K562 (cell line): ENCODE measurements around the gene MASP1. TPM values are rescaled to one million over a fixed set of nuclear protein-coding genes. Genes with fewer than 3 reads are reported as not detected.

Experiments used
- ATAC-seq: fragments of 200-7000 bp; cut with Tn5 transposase; 3 replicates; pipeline ENCODE4 v1.9.1; 2020; ENCODE audit warnings: moderate library complexity
- BruUV-seq: library from RNA; stranded (reverse); fragments of 400-500 nt; replicated peaks from 2 replicates; lab custom pipeline; 2021; lab: Mats Ljungman, UMichigan
- CTCF ChIA-PET: fragments of 300-600 bp; formaldehyde crosslinking; extraction: SDS; loops from one replicate; lab custom pipeline; 2021; ENCODE audit warnings: low intra/inter-chr PET ratio; lab: Yijun Ruan, JAX
- POLR2A ChIA-PET: fragments of 300-600, 350-650 bp; sonication (Branson Sonifier 250); formaldehyde crosslinking; extraction: SDS; loops from one replicate; lab custom pipeline; 2021; ENCODE audit warnings: antibody characterized with exemption, inconsistent platforms; lab: Yijun Ruan, JAX
- DNase-seq, 4 experiments: peaks; one replicate each; pipeline versions ENCODE4 v3.0.0 to v3.0.0-alpha.2; 2011 to 2018; ENCODE audit warnings: low spot score in 3 of 4, mixed read lengths in 3 of 4; ENCODE audit errors: extremely low read depth in 1 of 4
- FAIRE-seq: peaks from 2 replicates; lab custom pipeline; 2011; peaks lifted over from hg19 to GRCh38; lab: Jason Lieb, UNC
- H2AFZ ChIP-seq: 2 replicates; pipeline ENCODE4 v1.6.0; 2011; ENCODE audit warnings: low read depth, low read length, control low read depth, inconsistent platforms
- H3K27ac ChIP-seq: fragments of 200-600 bp; 3 replicates; pipeline ENCODE4 v1.8.0; 2011; ENCODE audit warnings: low read depth, mild to moderate bottlenecking, control low read depth, inconsistent platforms, low read length, moderate library complexity, mixed read lengths; ENCODE audit errors: extremely low read depth
- H3K27me3 ChIP-seq, 2 experiments: fragments of 300-600 bp in 1 of 2; 2 replicates in 1 of 2; 3 replicates in 1 of 2; pipeline versions ENCODE4 v1.6.0 to v1.8.0; 2011; ENCODE audit warnings: inconsistent platforms in 2 of 2, low read length in 2 of 2, mild to moderate bottlenecking in 1 of 2, mixed read lengths in 1 of 2, moderate library complexity in 1 of 2; ENCODE audit not compliant: control insufficient read depth in 2 of 2, insufficient read depth in 2 of 2
- H3K36me3 ChIP-seq: fragments of 300-600 bp; 3 replicates; pipeline ENCODE4 v1.8.0; 2011; ENCODE audit warnings: mild to moderate bottlenecking, low read length, inconsistent platforms; ENCODE audit not compliant: control insufficient read depth, insufficient read depth
- H3K4me1 ChIP-seq, 2 experiments: fragments of 200-600 bp in 1 of 2; replicated peaks in 1 of 2; 2 replicates in 1 of 2; 3 replicates in 1 of 2; pipeline versions ENCODE4 v1.5.1 to v1.8.0; 2011; ENCODE audit warnings: inconsistent platforms in 2 of 2, low read length in 2 of 2, mild to moderate bottlenecking in 1 of 2, mixed read lengths in 1 of 2, moderate library complexity in 1 of 2; ENCODE audit not compliant: control insufficient read depth in 2 of 2, insufficient read depth in 2 of 2
- H3K4me2 ChIP-seq: 2 replicates; pipeline ENCODE4 v1.6.1; 2011; ENCODE audit warnings: low read length, control low read depth, inconsistent platforms, mixed read lengths; ENCODE audit not compliant: insufficient read depth
- H3K4me3 ChIP-seq: fragments of 200-600 bp; sonication (generic), shearing (Covaris generic); 2 replicates; pipeline ENCODE4 v1.5.1; 2016; ENCODE audit warnings: control low read depth, inconsistent platforms
- H3K79me2 ChIP-seq: fragments of 200-600 bp; 3 replicates; pipeline ENCODE4 v1.8.0; 2011; ENCODE audit warnings: low read length, inconsistent platforms; ENCODE audit not compliant: control insufficient read depth, insufficient read depth
- H3K9ac ChIP-seq, 2 experiments: 2 replicates each; pipeline versions ENCODE4 v1.6.0 to v1.6.1; 2011; ENCODE audit warnings: low read depth in 2 of 2, low read length in 2 of 2, control low read depth in 1 of 2, inconsistent platforms in 1 of 2, mild to moderate bottlenecking in 1 of 2, mixed read lengths in 1 of 2; ENCODE audit not compliant: insufficient read depth in 1 of 2
- H3K9me1 ChIP-seq: one replicate; pipeline ENCODE4 v1.6.0; 2011; ENCODE audit warnings: inconsistent platforms, mild to moderate bottlenecking, low read length, moderate library complexity; ENCODE audit not compliant: control insufficient read depth, insufficient read depth
- H3K9me3 ChIP-seq: replicated peaks from 2 replicates; pipeline ENCODE4 v1.5.1; 2011; ENCODE audit warnings: low read depth, low read length, inconsistent platforms; ENCODE audit not compliant: control insufficient read depth, insufficient read depth
- H4K20me1 ChIP-seq: replicated peaks from 2 replicates; pipeline ENCODE4 v1.6.1; 2011; ENCODE audit warnings: low read length, inconsistent platforms, mixed read lengths; ENCODE audit not compliant: control insufficient read depth, insufficient read depth
- SIN3A ChIP-seq, 2 experiments: fragments of 150-350 bp in 1 of 2; IDR thresholded peaks; 2 replicates each; pipeline ENCODE4 v1.6.1; 2011 to 2016; ENCODE audit warnings: borderline replicate concordance in 2 of 2, low read depth in 2 of 2, low read length in 2 of 2, mild to moderate bottlenecking in 2 of 2, moderate library complexity in 2 of 2; ENCODE audit not compliant: control insufficient read depth in 1 of 2
- ZNF133 ChIP-seq: fragments of 250-450 bp; sonication (Bioruptor Pico); IDR thresholded peaks from 2 replicates; pipeline ENCODE4 v1.4.0; 2020; ENCODE audit warnings: mild to moderate bottlenecking
- WGBS: fragments of 100-300 bp; shearing (Covaris generic); methylation state at CpG from one replicate; pipeline ENCODE4 v1.1.6; 2016; ENCODE audit warnings: low coverage, mixed read lengths; ENCODE audit not compliant: insufficient coverage; ENCODE audit errors: missing lambda C conversion rate; 5-methylcytosine and 5-hydroxymethylcytosine counted together
- in situ Hi-C: fragments of 300-500 bp; cut with MboI; formaldehyde crosslinking; loops from 4 replicates; pipeline ENCODE4 v1.15.0; 2018; ENCODE audit warnings: inconsistent platforms, mixed read lengths
- intact Hi-C: fragments of 100-400 bp; cut with micrococcal nuclease; formaldehyde crosslinking; loops from 2 replicates; pipeline ENCODE4 v1.14.2; 2022
- polyA plus RNA-seq, 8 experiments: library from polyadenylated mRNA; depleted of rRNA in 4 of 8; stranded (reverse) in 5 of 8; unstranded in 3 of 8; fragments of >200 nt; fragmentation: Nextera tagmentation in 2 of 8; fragmentation: Illumina TruSeq in 1 of 8; extraction: Ambion mirVana in 2 of 8; extraction: Trizol in 1 of 8; gene quantifications; 2 replicates each; pipeline versions ENCODE4 v1.2.1 to v1.2.3, GENCODE V29; 2011 to 2014; ENCODE audit warnings: inconsistent platforms in 1 of 8, missing spikeins in 1 of 8
- total RNA-seq, 7 experiments: library from RNA; depleted of rRNA in 6 of 7; stranded (reverse); fragments of >200 nt in 6 of 7; fragmentation: Illumina TruSeq in 2 of 7; extraction: Trizol in 2 of 7; gene quantifications; 2 replicates each; pipeline versions ENCODE4 v1.2.1 to v1.2.3, GENCODE V29; 2011 to 2021; ENCODE audit warnings: low replicate concordance in 1 of 7
- TF ChIP-seq, protein P1 (sequence below), 2 experiments: fragments of 450-650 bp; IDR thresholded peaks; 2 replicates each; pipeline ENCODE4 v1.6.1; 2016; ENCODE audit warnings: mild to moderate bottlenecking in 2 of 2, borderline replicate concordance in 1 of 2, low read depth in 1 of 2, moderate library complexity in 1 of 2
- TF ChIP-seq, protein P2 (sequence below): fragments of 450-650 bp; IDR thresholded peaks from 2 replicates; pipeline ENCODE4 v1.6.1; 2017; ENCODE audit warnings: antibody characterized with exemption
- TF ChIP-seq, protein P3 (sequence below): fragments of 200-800 bp; sonication (Bioruptor generic); IDR thresholded peaks from 2 replicates; pipeline ENCODE4 v1.6.1; 2017; ENCODE audit warnings: missing genetic modification characterization, missing compliant biosample characterization

MASP1 gene
- total and polyA plus RNA-seq, 9 of the 15 experiments (the other 6 are each of a cell fraction or from before 2014, with no cell fraction given): 0.03 to 0.24 (median 0.20) TPM; not detected in 3

DNA sequence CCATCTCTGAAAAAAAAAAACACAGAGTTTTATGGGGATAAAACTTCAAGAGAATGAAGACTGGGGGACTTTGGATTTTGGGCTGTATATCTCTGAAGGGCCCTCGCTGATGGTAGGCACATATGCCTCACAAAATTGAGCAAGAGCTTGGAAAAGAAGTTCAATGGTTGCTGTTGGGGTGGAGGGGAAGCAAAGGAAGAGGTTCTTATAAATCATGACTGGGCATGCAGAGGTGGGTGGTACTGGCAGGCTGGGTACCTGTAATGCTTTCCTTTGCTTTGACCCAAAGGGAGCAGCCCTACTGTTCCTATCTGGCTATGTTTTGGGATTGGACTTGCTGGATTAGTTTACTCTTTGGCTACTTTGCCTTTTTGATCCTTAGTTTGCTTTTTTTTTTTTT, 100.3 kb downstream of the MASP1 start (continued):
- TF ChIP-seq, protein P1, sequence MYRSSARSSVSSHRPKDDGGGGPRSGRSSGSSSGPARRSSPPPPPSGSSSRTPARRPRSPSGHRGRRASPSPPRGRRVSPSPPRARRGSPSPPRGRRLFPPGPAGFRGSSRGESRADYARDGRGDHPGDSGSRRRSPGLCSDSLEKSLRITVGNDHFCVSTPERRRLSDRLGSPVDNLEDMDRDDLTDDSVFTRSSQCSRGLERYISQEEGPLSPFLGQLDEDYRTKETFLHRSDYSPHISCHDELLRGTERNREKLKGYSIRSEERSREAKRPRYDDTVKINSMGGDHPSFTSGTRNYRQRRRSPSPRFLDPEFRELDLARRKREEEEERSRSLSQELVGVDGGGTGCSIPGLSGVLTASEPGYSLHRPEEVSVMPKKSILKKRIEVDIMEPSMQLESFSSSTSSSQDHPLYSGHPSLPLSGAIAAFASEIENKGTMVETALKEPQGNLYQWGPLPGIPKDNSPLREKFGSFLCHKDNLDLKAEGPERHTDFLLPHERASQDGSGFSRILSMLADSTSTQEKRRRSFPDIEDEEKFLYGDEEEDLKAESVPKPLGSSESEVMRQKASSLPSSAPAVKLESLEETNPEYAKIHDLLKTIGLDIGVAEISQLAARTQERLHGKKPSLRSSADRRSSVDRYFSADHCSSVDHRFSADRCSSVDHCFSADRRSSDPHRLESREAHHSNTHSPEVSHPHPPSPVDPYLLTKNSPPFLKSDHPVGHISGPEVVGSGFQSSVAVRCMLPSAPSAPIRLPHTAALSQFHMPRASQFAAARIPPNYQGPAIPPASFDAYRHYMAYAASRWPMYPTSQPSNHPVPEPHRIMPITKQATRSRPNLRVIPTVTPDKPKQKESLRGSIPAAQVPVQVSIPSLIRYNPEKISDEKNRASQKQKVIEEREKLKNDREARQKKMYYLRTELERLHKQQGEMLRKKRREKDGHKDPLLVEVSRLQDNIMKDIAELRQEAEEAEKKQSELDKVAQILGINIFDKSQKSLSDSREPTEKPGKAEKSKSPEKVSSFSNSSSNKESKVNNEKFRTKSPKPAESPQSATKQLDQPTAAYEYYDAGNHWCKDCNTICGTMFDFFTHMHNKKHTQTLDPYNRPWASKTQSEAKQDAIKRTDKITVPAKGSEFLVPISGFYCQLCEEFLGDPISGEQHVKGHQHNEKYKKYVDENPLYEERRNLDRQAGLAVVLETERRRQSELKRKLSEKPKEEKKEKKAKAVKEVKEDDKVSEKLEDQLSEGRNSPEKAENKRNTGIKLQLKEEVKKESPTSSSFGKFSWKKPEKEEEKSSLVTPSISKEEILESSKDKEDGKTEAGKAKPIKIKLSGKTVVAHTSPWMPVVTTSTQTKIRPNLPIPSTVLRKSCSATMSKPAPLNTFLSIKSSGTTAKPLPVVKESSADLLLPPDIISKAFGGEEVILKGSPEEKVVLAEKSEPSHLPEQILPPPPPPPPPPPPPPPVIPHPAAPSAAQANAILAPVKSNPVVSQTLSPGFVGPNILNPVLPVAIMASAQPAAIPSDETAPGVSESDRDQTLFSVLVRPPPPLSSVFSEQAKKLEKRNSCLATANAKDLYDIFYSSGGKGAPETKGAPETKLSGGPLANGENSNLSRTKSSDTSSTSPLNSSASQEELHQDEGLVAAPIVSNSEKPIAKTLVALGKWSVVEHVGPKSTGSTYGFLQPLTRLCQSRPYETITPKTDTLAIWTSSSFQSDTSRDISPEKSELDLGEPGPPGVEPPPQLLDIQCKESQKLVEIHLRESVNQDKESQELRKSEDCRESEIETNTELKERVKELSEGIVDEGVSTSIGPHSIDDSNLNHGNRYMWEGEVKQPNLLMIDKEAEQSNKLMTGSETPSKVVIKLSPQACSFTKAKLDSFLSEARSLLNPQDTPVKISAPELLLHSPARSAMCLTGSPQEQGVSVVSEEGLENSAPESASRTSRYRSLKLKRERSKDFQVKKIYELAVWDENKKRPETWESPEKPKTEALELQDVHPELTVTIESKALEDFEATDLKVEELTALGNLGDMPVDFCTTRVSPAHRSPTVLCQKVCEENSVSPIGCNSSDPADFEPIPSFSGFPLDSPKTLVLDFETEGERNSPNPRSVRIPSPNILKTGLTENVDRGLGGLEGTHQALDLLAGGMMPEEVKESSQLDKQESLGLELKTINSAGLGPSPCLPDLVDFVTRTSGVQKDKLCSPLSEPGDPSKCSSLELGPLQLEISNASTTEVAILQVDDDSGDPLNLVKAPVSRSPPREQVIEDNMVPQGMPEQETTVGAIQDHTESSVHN (IDR thresholded peaks at IDR 0.05; ENCODE audit: borderline replicate concordance in 1 of 2, low read depth in 1 of 2): no peak
- TF ChIP-seq, all 486 proteins: peak for 0

DNA sequence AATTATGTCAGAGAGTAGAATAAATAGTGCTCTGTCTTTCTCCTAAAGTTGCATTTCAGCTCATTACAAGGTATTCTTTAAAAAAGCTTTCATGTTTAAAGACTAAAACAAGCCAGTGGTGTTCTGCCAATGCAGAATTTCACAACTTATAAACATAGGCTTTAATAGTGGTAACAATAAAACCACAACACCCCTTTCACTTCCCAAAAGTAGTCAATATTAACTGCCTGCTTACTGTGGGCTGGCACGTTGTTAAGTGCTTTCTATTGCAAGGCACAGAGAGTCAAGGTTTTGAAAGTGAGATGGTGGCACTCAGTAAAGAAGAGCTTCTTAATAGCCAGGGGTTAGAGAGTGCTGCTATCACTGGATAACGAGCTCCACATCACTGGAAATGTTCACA, 102.6 kb downstream of the MASP1 start:
- no peaks in the 10 kb centered on the region for H3K9me3 ChIP-seq
- no peak for FAIRE-seq
- in situ Hi-C loops: no loop called here
- TF ChIP-seq SIN3A (IDR thresholded peaks at IDR 0.05; ENCODE audit: borderline replicate concordance in 2 of 2, control insufficient read depth in 1 of 2, low read depth in 2 of 2, low read length in 2 of 2) (no peak), ZNF133 (no peak)
- TF ChIP-seq, protein P2, sequence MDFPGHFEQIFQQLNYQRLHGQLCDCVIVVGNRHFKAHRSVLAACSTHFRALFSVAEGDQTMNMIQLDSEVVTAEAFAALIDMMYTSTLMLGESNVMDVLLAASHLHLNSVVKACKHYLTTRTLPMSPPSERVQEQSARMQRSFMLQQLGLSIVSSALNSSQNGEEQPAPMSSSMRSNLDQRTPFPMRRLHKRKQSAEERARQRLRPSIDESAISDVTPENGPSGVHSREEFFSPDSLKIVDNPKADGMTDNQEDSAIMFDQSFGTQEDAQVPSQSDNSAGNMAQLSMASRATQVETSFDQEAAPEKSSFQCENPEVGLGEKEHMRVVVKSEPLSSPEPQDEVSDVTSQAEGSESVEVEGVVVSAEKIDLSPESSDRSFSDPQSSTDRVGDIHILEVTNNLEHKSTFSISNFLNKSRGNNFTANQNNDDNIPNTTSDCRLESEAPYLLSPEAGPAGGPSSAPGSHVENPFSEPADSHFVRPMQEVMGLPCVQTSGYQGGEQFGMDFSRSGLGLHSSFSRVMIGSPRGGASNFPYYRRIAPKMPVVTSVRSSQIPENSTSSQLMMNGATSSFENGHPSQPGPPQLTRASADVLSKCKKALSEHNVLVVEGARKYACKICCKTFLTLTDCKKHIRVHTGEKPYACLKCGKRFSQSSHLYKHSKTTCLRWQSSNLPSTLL: no peak
- TF ChIP-seq, protein P3, sequence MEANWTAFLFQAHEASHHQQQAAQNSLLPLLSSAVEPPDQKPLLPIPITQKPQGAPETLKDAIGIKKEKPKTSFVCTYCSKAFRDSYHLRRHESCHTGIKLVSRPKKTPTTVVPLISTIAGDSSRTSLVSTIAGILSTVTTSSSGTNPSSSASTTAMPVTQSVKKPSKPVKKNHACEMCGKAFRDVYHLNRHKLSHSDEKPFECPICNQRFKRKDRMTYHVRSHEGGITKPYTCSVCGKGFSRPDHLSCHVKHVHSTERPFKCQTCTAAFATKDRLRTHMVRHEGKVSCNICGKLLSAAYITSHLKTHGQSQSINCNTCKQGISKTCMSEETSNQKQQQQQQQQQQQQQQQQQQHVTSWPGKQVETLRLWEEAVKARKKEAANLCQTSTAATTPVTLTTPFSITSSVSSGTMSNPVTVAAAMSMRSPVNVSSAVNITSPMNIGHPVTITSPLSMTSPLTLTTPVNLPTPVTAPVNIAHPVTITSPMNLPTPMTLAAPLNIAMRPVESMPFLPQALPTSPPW (CRISPR knock-in tag): no peak

More for the DNA sequence above, 102.6 kb downstream of the MASP1 start:
- H3K9me1 ChIP-seq: no peaks in the 10 kb centered on the region
- no peaks in the 10 kb centered on the region for H3K36me3 ChIP-seq
- no peak overlapping the region for H3K9ac ChIP-seq
- ATAC-seq: no peak
- H3K27ac ChIP-seq: no peak overlapping the region
- H3K4me3 ChIP-seq: no peak overlapping the region
- POLR2A ChIA-PET: interaction anchor here (0.6 kb wide), 1 partner anchor 402 kb away, joined by 3 read pairs; no protein-coding TSS in a partner anchor
- H2AFZ ChIP-seq: no peak overlapping the region
- WGBS: 0% methylated on average over 2 of the region's 2 CpGs
- CTCF ChIA-PET: no interaction called here
- peaks cover 3 to 15% of the 10 kb centered on the region in 2 experiments; a peak in 3 of 5 replicates for H3K4me1 ChIP-seq
- no peaks in the 10 kb centered on the region for H3K79me2 ChIP-seq
- H3K4me2 ChIP-seq: no peak overlapping the region
- no peaks in the 10 kb centered on the region for H4K20me1 ChIP-seq
- peaks cover 0 to 4% of the 10 kb centered on the region in 2 experiments; a peak in 1 of 5 replicates for H3K27me3 ChIP-seq
- DNase-seq: no peak
- BruUV-seq: no TSS peak
- intact Hi-C loops: no loop called here
